Measurements from ENCODE around the gene TIAM1.

Gene TIAM1

DNA sequence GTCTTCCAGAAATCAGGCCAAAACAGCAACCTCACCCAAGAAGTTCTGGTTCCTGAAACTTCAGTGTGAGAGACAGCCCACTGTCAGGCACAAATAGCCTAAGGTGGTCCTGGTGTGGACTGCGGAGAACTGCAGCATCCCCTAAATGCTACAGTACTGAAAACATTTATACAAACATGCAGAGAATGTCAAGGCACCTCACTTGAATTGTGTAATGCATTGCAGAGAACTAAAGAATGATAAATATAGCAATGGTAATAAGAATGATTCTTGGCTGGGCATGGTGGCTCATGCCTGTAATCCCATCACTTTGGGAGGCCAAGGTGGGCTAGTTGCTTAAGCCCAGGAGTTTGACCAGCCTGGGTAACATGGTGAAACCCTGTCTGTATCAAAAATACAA lies 138.6 kb downstream of the TIAM1 start:
- H4K91ac ChIP-seq (ENCODE audit: low read depth, low read length, poor library complexity) = no peak overlapping the region
- no peak overlapping the region for H3K18ac ChIP-seq (ENCODE audit: low read length)
- H3K14ac ChIP-seq (ENCODE audit: low read length) = no peak overlapping the region
- no peak overlapping the region for H3K4ac ChIP-seq (ENCODE audit: low read length)
- peaks cover 0 to 2% of the 10 kb centered on the region in 2 donors for H3K4me1 ChIP-seq (ENCODE audit: control insufficient read depth in 2 of 2, insufficient read depth in 1 of 2, low read depth in 1 of 2, low read length in 2 of 2)
- H2AFZ ChIP-seq (ENCODE audit: low read length) = no peak overlapping the region
- no peak overlapping the region for H2BK15ac ChIP-seq (ENCODE audit: low read length)
- no peak overlapping the region for H2BK5ac ChIP-seq (ENCODE audit: low read length)
- no peak overlapping the region for H4K8ac ChIP-seq (ENCODE audit: low read depth, low read length)
- no peak overlapping the region for H3K9ac ChIP-seq (ENCODE audit: low read depth, low read length, poor library complexity)
- peaks cover 8 to 61% of the 10 kb centered on the region in 2 donors for H3K36me3 ChIP-seq (replicated peaks in 1 of 2; ENCODE audit: control insufficient read depth in 2 of 2, insufficient read depth in 2 of 2, low read length in 2 of 2)
- no peak for DNase-seq (ENCODE audit: low spot score)
- H3K27ac ChIP-seq (replicated peaks; ENCODE audit: low read length) = no peak overlapping the region
- H3K4me3 ChIP-seq (ENCODE audit: low read length in 2 of 2) = peak overlapping the region in 1 of 2 donors; percentile 39
- H3K27me3 ChIP-seq (ENCODE audit: control insufficient read depth in 3 of 3, insufficient read depth in 3 of 3, low read depth in 1 of 3, low read length in 3 of 3) = no peaks in the 10 kb centered on the region
- H2BK120ac ChIP-seq (ENCODE audit: low read depth, low read length) = no peak overlapping the region
- no peak overlapping the region for H2AK5ac ChIP-seq (ENCODE audit: low read depth, low read length)
- no peak overlapping the region for H2BK12ac ChIP-seq (ENCODE audit: low read length)
- H3K79me1 ChIP-seq (ENCODE audit: low read depth, low read length) = no peaks in the 10 kb centered on the region
- no peak overlapping the region for H3K4me2 ChIP-seq (ENCODE audit: insufficient read depth, low read length, poor library complexity, severe bottlenecking)
- H3K9me3 ChIP-seq (replicated peaks in 1 of 2; ENCODE audit: control insufficient read depth in 2 of 2, insufficient read depth in 1 of 2, low read depth in 1 of 2, low read length in 2 of 2) = no peaks in the 10 kb centered on the region
- no peak overlapping the region for H3K23ac ChIP-seq (ENCODE audit: low read depth, low read length, poor library complexity)
- no CpG with 5 or more reads among the region's 1 CpG for WGBS, 2 donors (ENCODE audit: extremely low coverage in 2 of 2, insufficient read length in 2 of 2, insufficient replicate concordance in 1 of 2)

DNA sequence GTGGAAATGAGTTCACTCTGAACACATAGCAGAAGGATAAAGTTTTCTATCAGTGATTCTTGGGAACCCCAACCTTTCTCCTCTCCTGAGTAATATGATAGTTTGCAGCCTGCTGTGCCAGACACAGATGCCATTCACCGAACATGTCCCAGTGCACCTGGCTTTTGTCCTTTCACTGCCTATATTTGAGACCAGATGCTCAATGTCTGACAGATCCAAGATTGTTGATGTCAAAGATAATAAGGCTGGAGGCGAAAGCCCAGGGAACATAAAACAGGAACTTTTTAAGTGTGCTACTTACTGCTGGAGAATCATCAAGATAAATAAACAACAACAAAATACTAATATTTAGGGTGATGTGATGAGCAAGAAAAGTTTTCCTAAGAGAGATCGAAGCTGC lies 139.3 kb downstream of the TIAM1 start:
- Histone ChIP-seq H3K4ac (ENCODE audit: low read length) (no peak overlapping the region), H4K8ac (ENCODE audit: low read depth, low read length) (no peak overlapping the region), H2BK5ac (ENCODE audit: low read length) (no peak overlapping the region), H3K36me3 (replicated peaks in 1 of 2; ENCODE audit: control insufficient read depth in 2 of 2, insufficient read depth in 2 of 2, low read length in 2 of 2) (peaks cover 4 to 58% of the 10 kb centered on the region in 2 donors), H3K18ac (ENCODE audit: low read length) (no peak overlapping the region), H2BK15ac (ENCODE audit: low read length) (no peak overlapping the region), H3K27me3 (ENCODE audit: control insufficient read depth in 3 of 3, insufficient read depth in 3 of 3, low read depth in 1 of 3, low read length in 3 of 3) (no peaks in the 10 kb centered on the region), H2AFZ (ENCODE audit: low read length) (no peak overlapping the region), H3K27ac (replicated peaks; ENCODE audit: low read length) (no peak overlapping the region), H3K4me1 (ENCODE audit: control insufficient read depth in 2 of 2, insufficient read depth in 1 of 2, low read depth in 1 of 2, low read length in 2 of 2) (peaks cover 0 to 2% of the 10 kb centered on the region in 2 donors), H2AK5ac (ENCODE audit: low read depth, low read length) (no peak overlapping the region), H3K79me1 (ENCODE audit: low read depth, low read length) (no peaks in the 10 kb centered on the region), H2BK12ac (ENCODE audit: low read length) (no peak overlapping the region), H3K23ac (ENCODE audit: low read depth, low read length, poor library complexity) (no peak overlapping the region), H3K9me3 (replicated peaks in 1 of 2; ENCODE audit: control insufficient read depth in 2 of 2, insufficient read depth in 1 of 2, low read depth in 1 of 2, low read length in 2 of 2) (no peaks in the 10 kb centered on the region), H4K91ac (ENCODE audit: low read depth, low read length, poor library complexity) (no peak overlapping the region), H3K14ac (ENCODE audit: low read length) (no peak overlapping the region), H3K4me3 (ENCODE audit: low read length in 2 of 2) (no peak overlapping the region), H3K9ac (ENCODE audit: low read depth, low read length, poor library complexity) (no peak overlapping the region), H3K4me2 (ENCODE audit: insufficient read depth, low read length, poor library complexity, severe bottlenecking) (no peak overlapping the region), H2BK120ac (ENCODE audit: low read depth, low read length) (no peak overlapping the region)
- DNase-seq (ENCODE audit: low spot score) = no peak
- whole genome bisulfite sequencing, 2 donors (ENCODE audit: extremely low coverage in 2 of 2, insufficient read length in 2 of 2, insufficient replicate concordance in 1 of 2) = no CpG with 5 or more reads among the region's 3 CpGs

DNA sequence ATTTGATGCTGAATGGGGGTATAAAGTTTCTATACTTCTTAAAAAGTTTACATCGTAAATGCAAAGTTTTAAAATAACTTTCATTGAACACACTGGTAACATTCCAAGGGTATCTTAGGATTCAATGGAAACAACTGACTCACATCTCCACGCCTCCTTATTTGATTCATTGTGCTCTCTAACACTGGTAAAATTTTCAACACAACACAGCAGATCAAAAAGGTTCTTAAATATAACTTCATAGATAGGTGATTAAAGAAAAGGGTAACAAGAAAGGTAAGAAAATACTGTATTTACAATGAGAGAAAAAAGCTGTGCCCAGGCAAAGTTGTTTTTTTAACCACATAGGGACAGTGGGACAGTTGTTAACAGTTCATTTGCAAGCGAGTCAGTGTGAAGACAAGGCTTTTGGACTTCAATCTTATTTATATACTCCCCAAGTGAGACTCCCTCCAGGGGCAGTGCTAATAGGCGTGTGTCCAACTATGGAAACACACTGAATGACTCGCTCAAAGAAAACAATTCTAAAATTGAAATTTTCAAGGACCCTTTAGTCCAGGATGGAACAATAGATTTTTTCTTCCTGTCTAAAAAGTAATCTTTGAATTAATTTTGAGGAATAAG lies 140.5 kb downstream of the TIAM1 start:
- H3K4me1 ChIP-seq (ENCODE audit: control insufficient read depth in 2 of 2, insufficient read depth in 1 of 2, low read depth in 1 of 2, low read length in 2 of 2) = peaks cover 0 to 2% of the 10 kb centered on the region in 2 donors

GRCh38 chr21:31201548-31201947 lies 142.5 kb downstream of the TIAM1 start:
- Histone ChIP-seq H2AK5ac (ENCODE audit: low read depth, low read length) (no peak overlapping the region), H4K8ac (ENCODE audit: low read depth, low read length) (no peak overlapping the region), H3K36me3 (replicated peaks in 1 of 2; ENCODE audit: control insufficient read depth in 2 of 2, insufficient read depth in 2 of 2, low read length in 2 of 2) (peaks cover 1 to 35% of the 10 kb centered on the region in 2 donors), H2BK15ac (ENCODE audit: low read length) (no peak overlapping the region), H2BK5ac (ENCODE audit: low read length) (no peak overlapping the region), H3K9me3 (replicated peaks in 1 of 2; ENCODE audit: control insufficient read depth in 2 of 2, insufficient read depth in 1 of 2, low read depth in 1 of 2, low read length in 2 of 2) (peaks cover 0 to 5% of the 10 kb centered on the region in 2 donors), H3K4me3 (ENCODE audit: low read length in 2 of 2) (no peak overlapping the region), H2BK12ac (ENCODE audit: low read length) (no peak overlapping the region), H4K91ac (ENCODE audit: low read depth, low read length, poor library complexity) (no peak overlapping the region), H3K18ac (ENCODE audit: low read length) (no peak overlapping the region), H3K14ac (ENCODE audit: low read length) (no peak overlapping the region), H3K4me1 (ENCODE audit: control insufficient read depth in 2 of 2, insufficient read depth in 1 of 2, low read depth in 1 of 2, low read length in 2 of 2) (peaks cover 2% of the 10 kb centered on the region in 2 donors), H2BK120ac (ENCODE audit: low read depth, low read length) (no peak overlapping the region), H3K4ac (ENCODE audit: low read length) (no peak overlapping the region), H3K27ac (replicated peaks; ENCODE audit: low read length) (no peak overlapping the region), H3K9ac (ENCODE audit: low read depth, low read length, poor library complexity) (no peak overlapping the region), H3K79me1 (ENCODE audit: low read depth, low read length) (no peaks in the 10 kb centered on the region), H3K27me3 (ENCODE audit: control insufficient read depth in 3 of 3, insufficient read depth in 3 of 3, low read depth in 1 of 3, low read length in 3 of 3) (no peaks in the 10 kb centered on the region), H3K4me2 (ENCODE audit: insufficient read depth, low read length, poor library complexity, severe bottlenecking) (no peak overlapping the region), H2AFZ (ENCODE audit: low read length) (no peak overlapping the region), H3K23ac (ENCODE audit: low read depth, low read length, poor library complexity) (no peak overlapping the region)
- no CpG with 5 or more reads among the region's 3 CpGs for WGBS, 2 donors (ENCODE audit: extremely low coverage in 2 of 2, insufficient read length in 2 of 2, insufficient replicate concordance in 1 of 2)
- DNase-seq (ENCODE audit: low spot score) = no peak

More for the DNA sequence above, 140.5 kb downstream of the TIAM1 start:
- Histone ChIP-seq H3K27me3 (ENCODE audit: control insufficient read depth in 3 of 3, insufficient read depth in 3 of 3, low read depth in 1 of 3, low read length in 3 of 3) (no peaks in the 10 kb centered on the region), H3K9me3 (replicated peaks in 1 of 2; ENCODE audit: control insufficient read depth in 2 of 2, insufficient read depth in 1 of 2, low read depth in 1 of 2, low read length in 2 of 2) (no peaks in the 10 kb centered on the region), H3K27ac (replicated peaks; ENCODE audit: low read length) (no peak overlapping the region), H3K4me3 (ENCODE audit: low read length in 2 of 2) (no peak overlapping the region), H4K8ac (ENCODE audit: low read depth, low read length) (no peak overlapping the region), H3K4me2 (ENCODE audit: insufficient read depth, low read length, poor library complexity, severe bottlenecking) (no peak overlapping the region), H2BK5ac (ENCODE audit: low read length) (no peak overlapping the region), H3K36me3 (replicated peaks in 1 of 2; ENCODE audit: control insufficient read depth in 2 of 2, insufficient read depth in 2 of 2, low read length in 2 of 2) (peaks cover 1 to 46% of the 10 kb centered on the region in 2 donors), H2BK120ac (ENCODE audit: low read depth, low read length) (no peak overlapping the region), H4K91ac (ENCODE audit: low read depth, low read length, poor library complexity) (no peak overlapping the region), H3K9ac (ENCODE audit: low read depth, low read length, poor library complexity) (no peak overlapping the region), H3K79me1 (ENCODE audit: low read depth, low read length) (no peaks in the 10 kb centered on the region), H2BK12ac (ENCODE audit: low read length) (no peak overlapping the region), H3K23ac (ENCODE audit: low read depth, low read length, poor library complexity) (no peak overlapping the region), H2AFZ (ENCODE audit: low read length) (no peak overlapping the region), H3K14ac (ENCODE audit: low read length) (no peak overlapping the region), H2AK5ac (ENCODE audit: low read depth, low read length) (no peak overlapping the region), H3K4ac (ENCODE audit: low read length) (no peak overlapping the region), H3K18ac (ENCODE audit: low read length) (no peak overlapping the region), H2BK15ac (ENCODE audit: low read length) (no peak overlapping the region)
- no peak for DNase-seq (ENCODE audit: low spot score)
- WGBS, 2 donors (ENCODE audit: extremely low coverage in 2 of 2, insufficient read length in 2 of 2, insufficient replicate concordance in 1 of 2) = no CpG with 5 or more reads among the region's 5 CpGs
